A673 (cell line): ENCODE data around the gene BSCL2. TPM values are rescaled to one million over a fixed set of nuclear protein-coding genes. Genes with fewer than 3 reads are reported as not detected.

ENCODE experiments used
- BruUV-seq: library from RNA; stranded (reverse); fragments of 400-500 nt; replicated peaks from 2 replicates; lab custom pipeline; 2021; lab: Mats Ljungman, UMichigan
- CTCF ChIA-PET: fragments of 300-600 bp; sonication (Branson Sonifier 250); formaldehyde crosslinking; loops from one replicate; lab custom pipeline; 2022; ENCODE audit warnings: antibody characterized with exemption; lab: Charles Lee
- POLR2A ChIA-PET: fragments of 300-600 bp; sonication (Branson Sonifier 250); formaldehyde crosslinking; loops from one replicate; lab custom pipeline; 2022; ENCODE audit warnings: antibody characterized with exemption; ENCODE audit not compliant: low non-redundant PET; lab: Charles Lee
- DNase-seq: peaks from one replicate; pipeline ENCODE4 v3.0.0-alpha.2; 2015; ENCODE audit warnings: low spot score
- H3K27ac ChIP-seq: fragments of 200-600 bp; sonication (generic); 2 replicates; pipeline ENCODE4 v1.5.1; 2016; ENCODE audit warnings: mixed run types, low read depth, mild to moderate bottlenecking, mixed read lengths, antibody characterized with exemption, low read length; ENCODE audit not compliant: poor library complexity, severe bottlenecking
- H3K27me3 ChIP-seq: fragments of 200-600 bp; sonication (generic); replicated peaks from 2 replicates; pipeline ENCODE4 v1.6.1; 2017; ENCODE audit warnings: mixed run types, low read depth, mild to moderate bottlenecking, mixed read lengths, antibody characterized with exemption, low read length; ENCODE audit not compliant: insufficient read depth, poor library complexity
- H3K36me3 ChIP-seq: fragments of 200-600 bp; sonication (generic); 2 replicates; pipeline ENCODE4 v1.6.1; 2016; ENCODE audit warnings: mixed run types, mild to moderate bottlenecking, mixed read lengths, antibody characterized with exemption, low read length; ENCODE audit not compliant: insufficient read depth, poor library complexity, severe bottlenecking
- H3K4me1 ChIP-seq: fragments of 200-600 bp; sonication (generic); 2 replicates; pipeline ENCODE4 v1.6.1; 2017; ENCODE audit warnings: mixed run types, mild to moderate bottlenecking, mixed read lengths, antibody characterized with exemption, low read length; ENCODE audit not compliant: insufficient read depth, poor library complexity, severe bottlenecking
- H3K4me3 ChIP-seq: fragments of 200-600 bp; sonication (generic); 2 replicates; pipeline ENCODE4 v1.5.1; 2016; ENCODE audit warnings: low read depth, mixed run types, mild to moderate bottlenecking, mixed read lengths, low read length; ENCODE audit not compliant: poor library complexity, severe bottlenecking
- H3K9me3 ChIP-seq: fragments of 200-600 bp; sonication (generic); 2 replicates; pipeline ENCODE4 v1.6.1; 2016; ENCODE audit warnings: mixed run types, low read depth, mild to moderate bottlenecking, mixed read lengths, antibody characterized with exemption, low read length; ENCODE audit not compliant: poor library complexity, severe bottlenecking
- CTCF ChIP-seq: fragments of 300-800, 200-600 bp; sonication (generic); conservative IDR thresholded peaks from 2 replicates; pipeline ENCODE4 v1.5.1; 2017; ENCODE audit warnings: low read depth, mild to moderate bottlenecking, antibody characterized with exemption, low read length, moderate library complexity, mixed read lengths
- EZH2 ChIP-seq: fragments of 200-600 bp; sonication (generic); IDR thresholded peaks from 2 replicates; pipeline ENCODE4 v1.6.1; 2017; ENCODE audit warnings: borderline replicate concordance, low read depth, mild to moderate bottlenecking, mixed read lengths, antibody characterized with exemption, low read length; ENCODE audit not compliant: poor library complexity, severe bottlenecking
- intact Hi-C: fragments of 100-400 bp; cut with micrococcal nuclease; formaldehyde crosslinking; loops from one replicate; pipeline ENCODE4 v1.10.0; 2022; ENCODE audit not compliant: unreplicated experiment
- total RNA-seq: library from RNA; stranded (reverse); gene quantifications from 2 replicates; pipeline ENCODE4 v1.2.3, GENCODE V29; 2021

Gene BSCL2
- total RNA-seq, 1 experiment from 2014 or later, result 123 TPM

- peak overlapping the region; percentile 98 for H3K27ac ChIP-seq
- H3K9me3 ChIP-seq, result no peaks in the 10 kb centered on the region
- ChIA-PET CTCF (interaction anchor here (1.5 kb wide), 1 partner anchor 303 kb away, joined by 4 read pairs; no protein-coding TSS in a partner anchor), POLR2A (interaction anchor here (0.6 to 1.4 kb wide), 6 partner anchors 27 to 135 kb away, joined by 3 to 12 read pairs (median 6); partner anchors contain the start of genes C11orf98, CSKMT, TUT1 and ZBTB3)
- H3K36me3 ChIP-seq, result peaks cover 34% of the 10 kb centered on the region
- TF ChIP-seq CTCF, result no peak
- no peak for TF ChIP-seq EZH2
- H3K4me3 ChIP-seq, result peak overlapping the region; percentile 86
- intact Hi-C loops, result loop anchor here (5.0 kb wide), 1 partner anchor 45 kb away; the partner anchor contains the start of gene TAF6L
- no peak for DNase-seq
- BruUV-seq, result TSS peak; percentile 37
- no peaks in the 10 kb centered on the region for H3K27me3 ChIP-seq
- H3K4me1 ChIP-seq, result peaks cover 11% of the 10 kb centered on the region
Measured at GRCh38 chr11:62726915-62727164, 19.6 kb upstream of the BSCL2 start.

DNA sequence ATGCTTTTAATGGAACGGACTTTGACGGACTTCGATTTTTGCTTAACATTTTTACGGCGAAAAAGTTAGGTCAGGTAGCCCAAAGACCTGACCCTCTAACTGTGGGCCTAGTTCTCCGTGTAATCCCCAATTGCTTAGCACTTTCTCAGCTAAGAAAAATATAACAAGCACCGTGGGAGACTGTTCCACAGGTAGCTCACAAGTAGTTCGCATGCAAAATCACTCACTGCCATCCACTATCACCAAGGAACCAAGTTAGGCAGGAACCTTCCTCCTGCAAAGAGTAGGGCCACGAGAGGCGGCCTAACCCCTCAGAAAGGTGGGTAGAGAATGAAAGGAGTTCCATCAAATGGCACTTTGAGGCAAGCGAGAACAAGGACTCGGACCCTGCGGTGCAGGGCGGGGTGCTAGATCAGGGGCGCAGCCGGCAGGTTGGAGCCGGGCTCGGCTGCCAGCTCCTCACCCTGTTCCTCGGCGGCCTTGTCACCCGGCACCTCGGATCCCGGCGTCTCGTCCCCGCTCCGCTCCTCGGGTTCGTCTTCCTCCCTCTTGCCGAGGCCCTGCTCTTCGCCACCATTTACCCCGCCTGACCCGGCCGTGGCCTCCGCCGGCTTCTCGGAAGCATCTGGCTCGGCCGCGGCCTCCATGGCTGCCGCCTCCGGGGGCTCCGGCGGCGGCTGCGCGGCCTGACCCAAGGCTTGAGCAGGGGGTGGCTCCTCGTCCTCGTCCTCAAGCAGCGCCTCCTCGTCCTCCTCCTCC is 19.1 kb upstream of the BSCL2 start:
- ChIA-PET POLR2A (interaction anchor here (0.6 to 1.4 kb wide), 3 partner anchors 61 to 115 kb away, joined by 5 to 12 read pairs (median 6); partner anchors contain the start of genes C11orf98 and CSKMT), CTCF (interaction anchor here (1.5 kb wide), 1 partner anchor 302 kb away, joined by 4 read pairs; no protein-coding TSS in a partner anchor)
- Histone ChIP-seq H3K27me3 (no peaks in the 10 kb centered on the region), H3K9me3 (no peaks in the 10 kb centered on the region), H3K4me3 (peak overlapping the region; percentile 86), H3K36me3 (peaks cover 39% of the 10 kb centered on the region), H3K4me1 (peaks cover 11% of the 10 kb centered on the region), H3K27ac (peak overlapping the region; percentile 98)
- intact Hi-C loops, result loop anchor here (5.0 kb wide), 1 partner anchor 46 kb away; the partner anchor contains the start of gene TAF6L
- no peak for TF ChIP-seq EZH2
- no peak for TF ChIP-seq CTCF
- no TSS peak for BruUV-seq
- no peak for DNase-seq

DNA sequence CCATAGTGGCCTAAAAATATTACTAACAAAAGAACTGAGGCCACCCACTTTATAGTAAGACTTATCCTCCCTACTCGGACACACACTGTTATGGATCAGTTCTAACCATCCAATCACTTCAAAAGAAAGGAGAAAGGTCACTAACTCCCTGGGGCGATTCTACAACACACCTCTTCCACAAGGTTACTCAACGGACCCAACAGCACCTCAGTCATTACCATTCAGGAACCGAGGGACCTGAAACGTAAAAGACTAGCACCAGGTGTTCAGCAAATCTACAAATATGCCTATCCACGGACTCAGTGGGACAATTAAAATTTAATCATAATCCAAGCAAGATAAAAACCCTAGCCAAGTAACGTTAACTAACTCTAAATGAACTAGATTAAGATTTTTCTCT is 18.4 kb upstream of the BSCL2 start:
- CTCF ChIA-PET, result no interaction called here
- POLR2A ChIA-PET, result no interaction called here

More for the DNA sequence above, 18.4 kb upstream of the BSCL2 start:
- H3K4me1 ChIP-seq, result peaks cover 11% of the 10 kb centered on the region
- peak overlapping the region; percentile 98 for H3K27ac ChIP-seq
- peaks cover 46% of the 10 kb centered on the region for H3K36me3 ChIP-seq
- no TSS peak for BruUV-seq
- no peak for TF ChIP-seq EZH2
- TF ChIP-seq CTCF, result no peak
- no peaks in the 10 kb centered on the region for H3K9me3 ChIP-seq
- intact Hi-C loops, result loop anchor here (5.0 kb wide), 1 partner anchor 47 kb away; the partner anchor contains the start of gene TAF6L
- no peak for DNase-seq
- peak overlapping the region; percentile 86 for H3K4me3 ChIP-seq
- no peaks in the 10 kb centered on the region for H3K27me3 ChIP-seq
